HG03139 (cell line): ENCODE data around the gene TNS1.

Source experiments
- ATAC-seq: cut with Tn5 transposase; IDR thresholded peaks from one replicate; pipeline ENCODE4 v1.9.1; 2021; ENCODE audit not compliant: unreplicated experiment

The TNS1 gene

GRCh38 chr2:218017211-218018053 is 14.6 kb upstream of the TNS1 start:
- ATAC-seq: no peak

GRCh38 chr2:218016810-218017209 is 14.0 kb upstream of the TNS1 start:
- ATAC-seq: no peak

GRCh38 chr2:218015586-218016521 is 13.1 kb upstream of the TNS1 start:
- ATAC-seq: no peak

GRCh38 chr2:218014706-218015585 is 12.2 kb upstream of the TNS1 start:
- no peak for ATAC-seq

- no peak for ATAC-seq
These were observed 10.5 kb upstream of the TNS1 start for GRCh38 chr2:218013289-218013688.

- ATAC-seq: no peak
These were observed 9.5 kb upstream of the TNS1 start for GRCh38 chr2:218012284-218012683.

- no peak for ATAC-seq
These were observed 8.9 kb upstream of the TNS1 start for GRCh38 chr2:218011653-218012040.

- ATAC-seq: no peak
These were observed 8.3 kb upstream of the TNS1 start for GRCh38 chr2:218010984-218011652.

- no peak for ATAC-seq
These were observed 7.6 kb upstream of the TNS1 start for GRCh38 chr2:218010140-218010983.

- ATAC-seq: no peak
These were observed 7.0 kb upstream of the TNS1 start for GRCh38 chr2:218009765-218010139.

GRCh38 chr2:218009231-218009630 is 6.4 kb upstream of the TNS1 start:
- ATAC-seq: no peak

GRCh38 chr2:218008060-218009040 is 5.6 kb upstream of the TNS1 start:
- ATAC-seq: no peak

- ATAC-seq: no peak
These were observed 3.9 kb upstream of the TNS1 start for GRCh38 chr2:218006741-218007140.

GRCh38 chr2:218005486-218005885 is 2.7 kb upstream of the TNS1 start:
- ATAC-seq: no peak

- no peak for ATAC-seq
These were observed 2.2 kb upstream of the TNS1 start for GRCh38 chr2:218005028-218005427.

- ATAC-seq: no peak
These were observed 1.2 kb upstream of the TNS1 start for GRCh38 chr2:218003981-218004419.

GRCh38 chr2:218003281-218003944 is 618 bp upstream of the TNS1 start:
- ATAC-seq: no peak
